Measurements from ENCODE around the gene FBXO31.
"Not testable (repeated sequence)": the region's sequence is repeated elsewhere in the genome, so short reads cannot be mapped to it uniquely, and the experiment has no call there.

FBXO31 gene

GRCh38 chr16:87363771-87364455 lies 19.7 kb downstream of the FBXO31 start:
- H3K27ac Mint-ChIP-seq, result no peak overlapping the region
- peaks cover 10% of the 10 kb centered on the region for H3K36me3 Mint-ChIP-seq
- no peak overlapping the region for H3K4me3 Mint-ChIP-seq
- peaks cover 35% of the 10 kb centered on the region for H3K4me1 Mint-ChIP-seq
- H3K9me3 Mint-ChIP-seq, result no peaks in the 10 kb centered on the region
- no peaks in the 10 kb centered on the region for H3K27me3 Mint-ChIP-seq

GRCh38 chr16:87362828-87363559 lies 20.6 kb downstream of the FBXO31 start:
- H3K4me3 Mint-ChIP-seq, H3K27me3 Mint-ChIP-seq, H3K9me3 Mint-ChIP-seq, H3K27ac Mint-ChIP-seq: not testable (repeated sequence)
- peaks cover 26% of the 10 kb centered on the region for H3K4me1 Mint-ChIP-seq
- peaks cover 10% of the 10 kb centered on the region for H3K36me3 Mint-ChIP-seq

DNA sequence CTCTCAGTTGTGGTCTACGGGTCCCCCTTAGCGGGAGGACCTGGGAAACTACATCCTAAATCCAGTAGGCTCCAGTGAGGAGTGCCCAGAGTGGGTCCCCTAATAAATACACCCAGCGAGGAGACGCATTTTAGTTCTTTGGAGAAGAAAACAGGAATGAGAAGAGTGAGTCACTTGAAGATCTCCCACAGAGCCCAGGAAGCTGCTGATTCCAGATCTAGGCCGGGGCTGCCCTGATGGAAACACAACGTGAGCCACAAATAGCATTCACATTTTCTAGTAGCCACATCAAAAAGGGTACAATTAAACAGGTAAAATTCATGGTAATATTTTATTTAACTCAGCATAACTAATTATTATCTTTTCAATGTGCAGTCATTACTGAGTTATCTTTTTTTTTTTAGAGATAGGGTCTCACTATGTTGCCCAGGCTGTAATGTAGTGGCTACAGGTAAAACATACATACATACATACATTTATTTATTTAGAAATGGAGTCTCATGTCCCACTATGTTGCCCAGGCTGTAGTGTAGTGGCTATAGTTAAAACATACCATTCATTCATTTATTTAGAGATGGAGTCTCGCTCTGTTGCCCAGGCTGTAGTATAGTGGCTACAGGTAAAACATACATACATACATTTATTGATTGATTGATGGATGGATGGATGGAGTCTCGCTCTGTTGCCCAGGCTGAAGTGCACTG lies 21.5 kb downstream of the FBXO31 start:
- peaks cover 10% of the 10 kb centered on the region for H3K36me3 Mint-ChIP-seq
- no peaks in the 10 kb centered on the region for H3K9me3 Mint-ChIP-seq
- H3K4me3 Mint-ChIP-seq, result no peak overlapping the region
- H3K4me1 Mint-ChIP-seq, result peaks cover 18% of the 10 kb centered on the region
- H3K27me3 Mint-ChIP-seq, result no peaks in the 10 kb centered on the region
- H3K27ac Mint-ChIP-seq, result no peak overlapping the region

- no peak overlapping the region for H3K27ac Mint-ChIP-seq
- H3K36me3 Mint-ChIP-seq, result peaks cover 8% of the 10 kb centered on the region
- no peaks in the 10 kb centered on the region for H3K9me3 Mint-ChIP-seq
Observed at GRCh38 chr16:87360862-87361610, 22.5 kb downstream of the FBXO31 start.

DNA sequence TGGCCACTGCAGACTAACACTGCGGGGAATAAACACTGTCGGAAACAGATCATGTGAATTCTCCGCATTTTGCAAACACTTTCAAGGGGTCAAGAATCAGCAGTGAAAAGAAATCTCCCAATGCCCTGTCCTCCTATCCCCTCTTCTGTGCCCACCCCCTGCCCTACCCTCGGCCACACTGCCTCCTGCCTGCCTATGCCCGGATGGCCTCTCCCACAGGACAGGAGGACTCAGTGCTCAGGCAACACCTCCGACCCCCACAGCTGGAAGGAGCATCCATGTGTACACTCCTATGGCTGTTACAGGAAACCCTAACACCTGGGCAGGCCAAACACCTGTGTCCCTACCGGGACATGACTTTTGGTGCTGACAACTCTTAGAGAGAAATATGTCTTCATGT lies 24.5 kb downstream of the FBXO31 start:
- H3K4me3 Mint-ChIP-seq, result no peak overlapping the region
- H3K27ac Mint-ChIP-seq, result no peak overlapping the region
- no peaks in the 10 kb centered on the region for H3K4me1 Mint-ChIP-seq
- H3K9me3 Mint-ChIP-seq, result no peaks in the 10 kb centered on the region
- H3K36me3 Mint-ChIP-seq, result peaks cover 8% of the 10 kb centered on the region
- no peaks in the 10 kb centered on the region for H3K27me3 Mint-ChIP-seq

More at GRCh38 chr16:87360862-87361610, 22.5 kb downstream of the FBXO31 start:
- no peaks in the 10 kb centered on the region for H3K27me3 Mint-ChIP-seq
- peaks cover 11% of the 10 kb centered on the region for H3K4me1 Mint-ChIP-seq
- no peak overlapping the region for H3K4me3 Mint-ChIP-seq

DNA sequence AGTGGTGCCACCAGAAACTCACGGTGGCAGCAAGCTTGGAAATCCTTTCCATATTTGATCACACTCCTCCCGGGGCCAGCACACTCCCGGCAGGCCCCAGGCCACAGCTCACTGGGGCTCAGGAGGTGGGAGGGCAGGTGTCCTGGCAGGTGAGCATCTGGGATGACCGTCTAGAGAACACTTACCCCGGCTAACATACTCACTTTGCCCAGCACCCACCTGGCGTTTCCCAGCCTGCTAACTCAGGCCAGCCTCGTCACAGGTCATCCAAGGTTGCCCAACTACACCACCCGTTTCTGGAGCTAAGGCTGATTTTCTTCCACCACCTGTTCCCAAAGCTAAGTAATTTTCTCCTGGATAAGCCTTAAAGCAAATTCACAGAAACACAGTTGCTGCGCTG lies 24.9 kb downstream of the FBXO31 start:
- H3K9me3 Mint-ChIP-seq, result no peaks in the 10 kb centered on the region
- H3K4me3 Mint-ChIP-seq, result no peak overlapping the region
- H3K27me3 Mint-ChIP-seq, result no peaks in the 10 kb centered on the region
- H3K4me1 Mint-ChIP-seq, result no peaks in the 10 kb centered on the region
- no peak overlapping the region for H3K27ac Mint-ChIP-seq
- peaks cover 8% of the 10 kb centered on the region for H3K36me3 Mint-ChIP-seq

DNA sequence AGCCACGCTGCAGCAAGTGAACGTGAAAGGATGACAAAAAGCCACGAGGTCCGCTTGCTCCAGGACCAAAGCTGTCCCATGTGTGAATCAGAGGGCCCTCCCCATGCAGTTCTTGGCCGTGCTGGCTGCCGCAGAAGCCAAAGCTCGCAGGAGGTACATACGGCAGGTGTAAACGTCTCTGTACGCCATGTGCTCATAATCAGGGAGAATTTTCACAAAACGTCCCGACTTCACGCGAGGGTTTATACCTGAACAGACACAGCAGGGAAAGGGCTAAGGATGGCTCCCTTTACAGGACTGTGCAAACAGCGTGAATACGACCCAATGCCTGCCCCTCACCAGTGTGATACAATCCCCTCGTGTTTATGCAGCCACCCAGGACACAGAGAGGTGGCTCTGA lies 25.3 kb downstream of the FBXO31 start:
- H3K27me3 Mint-ChIP-seq, result no peaks in the 10 kb centered on the region
- H3K9me3 Mint-ChIP-seq, result no peaks in the 10 kb centered on the region
- H3K4me3 Mint-ChIP-seq, result no peak overlapping the region
- H3K4me1 Mint-ChIP-seq, result no peaks in the 10 kb centered on the region
- no peak overlapping the region for H3K27ac Mint-ChIP-seq
- peaks cover 6% of the 10 kb centered on the region for H3K36me3 Mint-ChIP-seq

GRCh38 chr16:87356491-87356853 lies 27.1 kb downstream of the FBXO31 start:
- H3K4me3 Mint-ChIP-seq, result no peak overlapping the region
- no peak overlapping the region for H3K27ac Mint-ChIP-seq
- no peaks in the 10 kb centered on the region for H3K27me3 Mint-ChIP-seq
- no peaks in the 10 kb centered on the region for H3K9me3 Mint-ChIP-seq
- H3K36me3 Mint-ChIP-seq, result peaks cover 6% of the 10 kb centered on the region
- H3K4me1 Mint-ChIP-seq, result no peaks in the 10 kb centered on the region

DNA sequence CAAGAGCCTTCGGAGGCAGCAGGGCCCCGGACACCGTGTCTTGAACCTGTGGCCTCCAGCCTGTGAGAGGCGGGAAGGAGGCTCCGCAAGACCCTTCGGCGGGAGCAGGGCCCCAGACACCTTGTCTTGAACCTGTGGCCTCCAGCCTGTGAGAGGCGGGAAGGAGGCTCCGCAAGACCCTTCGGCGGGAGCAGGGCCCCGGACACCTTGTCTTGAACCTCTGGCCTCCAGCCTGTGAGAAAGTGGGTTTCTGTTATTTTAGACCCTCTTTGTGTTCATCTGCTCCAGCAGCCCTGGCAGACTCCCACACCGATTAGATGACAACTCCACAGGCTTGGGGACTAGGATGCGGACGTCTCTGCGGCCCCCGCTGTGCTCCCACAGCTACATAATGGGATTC lies 30.0 kb downstream of the FBXO31 start:
- Mint-ChIP-seq H3K27me3 (no peaks in the 10 kb centered on the region), H3K4me1 (peaks cover 9% of the 10 kb centered on the region), H3K36me3 (peaks cover 4% of the 10 kb centered on the region), H3K4me3 (no peak overlapping the region), H3K27ac (no peak overlapping the region), H3K9me3 (no peaks in the 10 kb centered on the region)

GRCh38 chr16:87352818-87353217 lies 30.8 kb downstream of the FBXO31 start:
- Mint-ChIP-seq H3K27ac (no peak overlapping the region), H3K9me3 (no peaks in the 10 kb centered on the region), H3K36me3 (peaks cover 4% of the 10 kb centered on the region), H3K27me3 (no peaks in the 10 kb centered on the region), H3K4me3 (no peak overlapping the region), H3K4me1 (peaks cover 9% of the 10 kb centered on the region)

- Mint-ChIP-seq H3K27me3 (no peaks in the 10 kb centered on the region), H3K4me3 (no peak overlapping the region), H3K4me1 (peaks cover 9% of the 10 kb centered on the region), H3K27ac (no peak overlapping the region), H3K9me3 (no peaks in the 10 kb centered on the region), H3K36me3 (peaks cover 4% of the 10 kb centered on the region)
Observed at GRCh38 chr16:87351320-87351698, 32.3 kb downstream of the FBXO31 start.

DNA sequence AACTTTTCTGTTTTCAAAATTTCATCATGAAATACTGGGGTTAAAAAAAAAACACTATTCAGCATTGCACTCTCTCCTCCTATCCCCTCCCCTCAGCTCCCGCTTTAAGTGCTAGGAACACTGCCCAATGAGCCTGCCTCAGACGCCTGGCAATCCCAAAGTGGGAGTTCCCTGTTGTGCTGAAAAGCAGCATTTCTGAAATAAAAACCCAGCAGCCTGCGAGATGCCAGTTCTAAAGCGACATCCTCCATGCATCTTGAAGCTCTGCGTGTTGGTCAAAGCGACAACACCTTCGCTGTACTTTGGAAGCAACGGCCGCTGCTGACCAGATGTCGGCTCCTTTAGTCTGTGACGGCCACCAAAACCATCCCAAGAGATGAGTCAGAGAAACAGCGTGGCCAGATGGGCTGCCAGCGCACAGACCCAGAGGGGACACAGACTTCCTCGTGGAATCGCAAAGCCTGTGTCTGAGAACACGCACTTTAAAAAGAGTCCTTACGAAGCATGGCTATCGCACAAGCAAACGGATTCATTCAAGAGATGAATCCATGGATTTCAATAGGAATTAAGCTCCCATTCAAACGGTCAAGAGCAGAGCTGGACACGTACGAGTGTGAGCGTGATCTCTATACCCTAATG lies 32.8 kb downstream of the FBXO31 start:
- Mint-ChIP-seq H3K9me3 (no peaks in the 10 kb centered on the region), H3K27me3 (no peaks in the 10 kb centered on the region), H3K4me3 (no peak overlapping the region), H3K27ac (no peak overlapping the region), H3K36me3 (peaks cover 7% of the 10 kb centered on the region), H3K4me1 (peaks cover 10% of the 10 kb centered on the region)

GRCh38 chr16:87350031-87350430 lies 33.5 kb downstream of the FBXO31 start:
- Mint-ChIP-seq H3K9me3 (no peaks in the 10 kb centered on the region), H3K36me3 (peaks cover 12% of the 10 kb centered on the region)

DNA sequence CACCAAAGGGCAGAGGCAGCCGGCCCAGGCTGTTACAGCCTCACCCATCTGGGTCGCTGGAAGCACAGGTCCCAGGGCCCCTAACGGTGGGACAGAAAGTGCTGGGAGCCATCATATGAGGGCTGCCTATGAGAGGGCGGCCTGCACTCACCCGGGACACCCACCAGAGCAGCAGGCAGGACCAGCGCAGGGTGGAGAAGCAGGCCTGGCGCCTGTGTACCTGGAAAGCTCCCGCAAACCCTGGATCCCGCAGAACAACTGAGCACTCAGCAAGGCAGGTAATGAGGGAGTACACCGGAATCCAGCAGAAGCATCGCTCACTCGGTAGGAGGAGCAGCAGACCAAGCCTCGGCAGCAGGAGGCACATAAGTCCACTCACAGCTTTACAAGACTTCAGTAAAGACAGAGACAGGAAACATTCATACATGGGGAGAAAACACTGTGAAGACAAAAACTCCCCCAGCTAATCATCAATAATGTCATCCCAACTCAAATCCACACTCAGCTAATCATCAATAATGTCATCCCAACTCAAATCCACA lies 34.9 kb downstream of the FBXO31 start:
- Mint-ChIP-seq H3K36me3 (peaks cover 12% of the 10 kb centered on the region), H3K4me1 (peaks cover 17% of the 10 kb centered on the region), H3K9me3 (no peaks in the 10 kb centered on the region)

More at GRCh38 chr16:87350031-87350430, 33.5 kb downstream of the FBXO31 start:
- Mint-ChIP-seq H3K27ac (no peak overlapping the region), H3K27me3 (no peaks in the 10 kb centered on the region), H3K4me3 (no peak overlapping the region), H3K4me1 (peaks cover 16% of the 10 kb centered on the region)

More for the DNA sequence above, 34.9 kb downstream of the FBXO31 start:
- peak overlapping the region; percentile 70 for H3K27ac Mint-ChIP-seq
- H3K27me3 Mint-ChIP-seq, result no peaks in the 10 kb centered on the region
- no peak overlapping the region for H3K4me3 Mint-ChIP-seq

All from activated naive CD4-positive, alpha-beta T cell treated with anti-CD3 and anti-CD28 coated beads, Interleukin-2, amount 50 U/mL, for 24 hours (primary cell).